K562 (cell line): ENCODE measurements around the gene RHOF. TPM values are rescaled to one million over a fixed set of nuclear protein-coding genes. Genes with fewer than 3 reads are reported as not detected.

Experiments used
- DIDO1 ChIP-seq: fragments of 450-650 bp; IDR thresholded peaks from 2 replicates; pipeline ENCODE4 v1.6.1; 2016; ENCODE audit warnings: low read depth, missing biosample characterization, missing genetic modification characterization
- FOXM1 ChIP-seq, 2 experiments: fragments of 450-650 bp in 1 of 2; sonication (generic) in 1 of 2; formaldehyde crosslinking in 1 of 2; IDR thresholded peaks; 2 replicates each; pipeline versions ENCODE4 v1.6.1 to v1.9.0; 2017 to 2022; ENCODE audit warnings: low read depth in 2 of 2, mild to moderate bottlenecking in 2 of 2, missing genetic modification reagents in 1 of 2, moderate library complexity in 1 of 2
- MXI1 ChIP-seq: IDR thresholded peaks from 2 replicates; pipeline ENCODE4 v1.6.1; 2011; ENCODE audit warnings: low read depth, mild to moderate bottlenecking, improper control_type of control experiment, low read length
- NR2C2 ChIP-seq, 2 experiments: fragments of 200-800 bp in 1 of 2; sonication (Bioruptor generic) in 1 of 2; sonication (generic) in 1 of 2; formaldehyde crosslinking in 1 of 2; IDR thresholded peaks; 2 replicates each; pipeline versions ENCODE4 v1.6.1 to v1.8.0; 2016 to 2022; ENCODE audit warnings: mild to moderate bottlenecking in 1 of 2, missing compliant biosample characterization in 1 of 2, missing genetic modification characterization in 1 of 2, missing genetic modification reagents in 1 of 2
- RBFOX2 ChIP-seq: fragments of 200-400 bp; formaldehyde crosslinking; IDR thresholded peaks from 2 replicates; pipeline ENCODE4 v1.6.1; 2017; ENCODE audit warnings: low read depth, mild to moderate bottlenecking, low read length, moderate library complexity
- RBM22 ChIP-seq: fragments of 200-400 bp; formaldehyde crosslinking; IDR thresholded peaks from 2 replicates; pipeline ENCODE4 v1.6.1; 2018; ENCODE audit warnings: low read length, low read depth; ENCODE audit not compliant: poor library complexity, severe bottlenecking
- RBM34 ChIP-seq: fragments of 200-400 bp; formaldehyde crosslinking; IDR thresholded peaks from 2 replicates; pipeline ENCODE4 v1.6.1; 2018; ENCODE audit warnings: low read length, borderline replicate concordance; ENCODE audit not compliant: insufficient read depth
- SPI1 ChIP-seq: IDR thresholded peaks from 2 replicates; pipeline ENCODE4 v1.6.1; 2011; ENCODE audit warnings: low read depth, low read length, control low read depth, borderline replicate concordance
- ZFX ChIP-seq: sonication (generic); formaldehyde crosslinking; IDR thresholded peaks from 2 replicates; pipeline ENCODE4 v1.8.0; 2022; ENCODE audit warnings: mild to moderate bottlenecking, missing genetic modification reagents, moderate library complexity
- ZNF3 ChIP-seq: fragments of 250-450 bp; sonication (Bioruptor Pico); IDR thresholded peaks from 2 replicates; pipeline ENCODE4 v1.5.0; 2021; ENCODE audit warnings: mild to moderate bottlenecking, moderate library complexity
- ZNF324 ChIP-seq: fragments of 250-450 bp; sonication (Bioruptor Pico); IDR thresholded peaks from 2 replicates; pipeline ENCODE4 v1.4.0; 2020; ENCODE audit warnings: mild to moderate bottlenecking
- polyA plus RNA-seq, 8 experiments: library from polyadenylated mRNA; depleted of rRNA in 4 of 8; stranded (reverse) in 5 of 8; unstranded in 3 of 8; fragments of >200 nt; fragmentation: Nextera tagmentation in 2 of 8; fragmentation: Illumina TruSeq in 1 of 8; extraction: Ambion mirVana in 2 of 8; extraction: Trizol in 1 of 8; gene quantifications; 2 replicates each; pipeline versions ENCODE4 v1.2.1 to v1.2.3, GENCODE V29; 2011 to 2014; ENCODE audit warnings: inconsistent platforms in 1 of 8, missing spikeins in 1 of 8
- total RNA-seq, 7 experiments: library from RNA; depleted of rRNA in 6 of 7; stranded (reverse); fragments of >200 nt in 6 of 7; fragmentation: Illumina TruSeq in 2 of 7; extraction: Trizol in 2 of 7; gene quantifications; 2 replicates each; pipeline versions ENCODE4 v1.2.1 to v1.2.3, GENCODE V29; 2011 to 2021; ENCODE audit warnings: low replicate concordance in 1 of 7
- TF ChIP-seq, protein P1 (sequence below): fragments of 450-650 bp; IDR thresholded peaks from 2 replicates; pipeline ENCODE4 v1.6.1; 2016; ENCODE audit warnings: mild to moderate bottlenecking, moderate library complexity
- TF ChIP-seq, protein P2 (sequence below): fragments of 250-450 bp; sonication (Bioruptor Pico); IDR thresholded peaks from 2 replicates; pipeline ENCODE4 v1.4.0; 2020; ENCODE audit warnings: mild to moderate bottlenecking, moderate library complexity

The RHOF gene
- total and polyA plus RNA-seq, 9 of the 15 experiments (the other 6 are each of a cell fraction or from before 2014, with no cell fraction given): 0.13 to 10.1 (median 4.0) TPM

DNA sequence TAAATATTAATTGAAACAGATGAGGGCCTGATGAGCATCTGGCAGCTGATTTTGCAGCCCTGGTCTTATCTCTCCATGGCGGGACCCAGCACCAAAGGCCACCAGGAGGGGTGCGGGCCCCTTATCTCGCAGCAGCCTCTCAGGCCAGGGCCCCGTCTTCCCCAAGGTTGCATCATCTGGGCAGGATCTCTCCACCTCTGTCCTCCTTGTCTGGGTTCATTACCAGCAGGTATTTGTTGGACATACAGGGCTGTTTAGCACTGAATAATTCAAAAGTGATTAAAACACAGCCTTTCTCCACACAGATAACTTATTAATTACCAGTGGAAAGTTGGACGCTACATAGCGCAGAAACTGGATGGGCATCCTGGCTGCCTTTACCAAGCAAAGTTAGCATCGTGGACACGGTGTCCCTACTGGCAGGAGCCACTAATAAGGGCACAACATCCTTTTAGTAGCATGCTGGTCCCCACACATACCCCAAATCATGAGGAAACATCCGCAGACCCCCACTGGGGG, 55.1 kb downstream of the RHOF start (continued):
- TF ChIP-seq, protein P1, sequence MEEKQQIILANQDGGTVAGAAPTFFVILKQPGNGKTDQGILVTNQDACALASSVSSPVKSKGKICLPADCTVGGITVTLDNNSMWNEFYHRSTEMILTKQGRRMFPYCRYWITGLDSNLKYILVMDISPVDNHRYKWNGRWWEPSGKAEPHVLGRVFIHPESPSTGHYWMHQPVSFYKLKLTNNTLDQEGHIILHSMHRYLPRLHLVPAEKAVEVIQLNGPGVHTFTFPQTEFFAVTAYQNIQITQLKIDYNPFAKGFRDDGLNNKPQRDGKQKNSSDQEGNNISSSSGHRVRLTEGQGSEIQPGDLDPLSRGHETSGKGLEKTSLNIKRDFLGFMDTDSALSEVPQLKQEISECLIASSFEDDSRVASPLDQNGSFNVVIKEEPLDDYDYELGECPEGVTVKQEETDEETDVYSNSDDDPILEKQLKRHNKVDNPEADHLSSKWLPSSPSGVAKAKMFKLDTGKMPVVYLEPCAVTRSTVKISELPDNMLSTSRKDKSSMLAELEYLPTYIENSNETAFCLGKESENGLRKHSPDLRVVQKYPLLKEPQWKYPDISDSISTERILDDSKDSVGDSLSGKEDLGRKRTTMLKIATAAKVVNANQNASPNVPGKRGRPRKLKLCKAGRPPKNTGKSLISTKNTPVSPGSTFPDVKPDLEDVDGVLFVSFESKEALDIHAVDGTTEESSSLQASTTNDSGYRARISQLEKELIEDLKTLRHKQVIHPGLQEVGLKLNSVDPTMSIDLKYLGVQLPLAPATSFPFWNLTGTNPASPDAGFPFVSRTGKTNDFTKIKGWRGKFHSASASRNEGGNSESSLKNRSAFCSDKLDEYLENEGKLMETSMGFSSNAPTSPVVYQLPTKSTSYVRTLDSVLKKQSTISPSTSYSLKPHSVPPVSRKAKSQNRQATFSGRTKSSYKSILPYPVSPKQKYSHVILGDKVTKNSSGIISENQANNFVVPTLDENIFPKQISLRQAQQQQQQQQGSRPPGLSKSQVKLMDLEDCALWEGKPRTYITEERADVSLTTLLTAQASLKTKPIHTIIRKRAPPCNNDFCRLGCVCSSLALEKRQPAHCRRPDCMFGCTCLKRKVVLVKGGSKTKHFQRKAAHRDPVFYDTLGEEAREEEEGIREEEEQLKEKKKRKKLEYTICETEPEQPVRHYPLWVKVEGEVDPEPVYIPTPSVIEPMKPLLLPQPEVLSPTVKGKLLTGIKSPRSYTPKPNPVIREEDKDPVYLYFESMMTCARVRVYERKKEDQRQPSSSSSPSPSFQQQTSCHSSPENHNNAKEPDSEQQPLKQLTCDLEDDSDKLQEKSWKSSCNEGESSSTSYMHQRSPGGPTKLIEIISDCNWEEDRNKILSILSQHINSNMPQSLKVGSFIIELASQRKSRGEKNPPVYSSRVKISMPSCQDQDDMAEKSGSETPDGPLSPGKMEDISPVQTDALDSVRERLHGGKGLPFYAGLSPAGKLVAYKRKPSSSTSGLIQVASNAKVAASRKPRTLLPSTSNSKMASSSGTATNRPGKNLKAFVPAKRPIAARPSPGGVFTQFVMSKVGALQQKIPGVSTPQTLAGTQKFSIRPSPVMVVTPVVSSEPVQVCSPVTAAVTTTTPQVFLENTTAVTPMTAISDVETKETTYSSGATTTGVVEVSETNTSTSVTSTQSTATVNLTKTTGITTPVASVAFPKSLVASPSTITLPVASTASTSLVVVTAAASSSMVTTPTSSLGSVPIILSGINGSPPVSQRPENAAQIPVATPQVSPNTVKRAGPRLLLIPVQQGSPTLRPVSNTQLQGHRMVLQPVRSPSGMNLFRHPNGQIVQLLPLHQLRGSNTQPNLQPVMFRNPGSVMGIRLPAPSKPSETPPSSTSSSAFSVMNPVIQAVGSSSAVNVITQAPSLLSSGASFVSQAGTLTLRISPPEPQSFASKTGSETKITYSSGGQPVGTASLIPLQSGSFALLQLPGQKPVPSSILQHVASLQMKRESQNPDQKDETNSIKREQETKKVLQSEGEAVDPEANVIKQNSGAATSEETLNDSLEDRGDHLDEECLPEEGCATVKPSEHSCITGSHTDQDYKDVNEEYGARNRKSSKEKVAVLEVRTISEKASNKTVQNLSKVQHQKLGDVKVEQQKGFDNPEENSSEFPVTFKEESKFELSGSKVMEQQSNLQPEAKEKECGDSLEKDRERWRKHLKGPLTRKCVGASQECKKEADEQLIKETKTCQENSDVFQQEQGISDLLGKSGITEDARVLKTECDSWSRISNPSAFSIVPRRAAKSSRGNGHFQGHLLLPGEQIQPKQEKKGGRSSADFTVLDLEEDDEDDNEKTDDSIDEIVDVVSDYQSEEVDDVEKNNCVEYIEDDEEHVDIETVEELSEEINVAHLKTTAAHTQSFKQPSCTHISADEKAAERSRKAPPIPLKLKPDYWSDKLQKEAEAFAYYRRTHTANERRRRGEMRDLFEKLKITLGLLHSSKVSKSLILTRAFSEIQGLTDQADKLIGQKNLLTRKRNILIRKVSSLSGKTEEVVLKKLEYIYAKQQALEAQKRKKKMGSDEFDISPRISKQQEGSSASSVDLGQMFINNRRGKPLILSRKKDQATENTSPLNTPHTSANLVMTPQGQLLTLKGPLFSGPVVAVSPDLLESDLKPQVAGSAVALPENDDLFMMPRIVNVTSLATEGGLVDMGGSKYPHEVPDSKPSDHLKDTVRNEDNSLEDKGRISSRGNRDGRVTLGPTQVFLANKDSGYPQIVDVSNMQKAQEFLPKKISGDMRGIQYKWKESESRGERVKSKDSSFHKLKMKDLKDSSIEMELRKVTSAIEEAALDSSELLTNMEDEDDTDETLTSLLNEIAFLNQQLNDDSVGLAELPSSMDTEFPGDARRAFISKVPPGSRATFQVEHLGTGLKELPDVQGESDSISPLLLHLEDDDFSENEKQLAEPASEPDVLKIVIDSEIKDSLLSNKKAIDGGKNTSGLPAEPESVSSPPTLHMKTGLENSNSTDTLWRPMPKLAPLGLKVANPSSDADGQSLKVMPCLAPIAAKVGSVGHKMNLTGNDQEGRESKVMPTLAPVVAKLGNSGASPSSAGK: no peak; the same call in 1 of the 2 replicates
- TF ChIP-seq NR2C2 (CRISPR knock-in tag; IDR thresholded peaks at IDR 0.05): no peak
- peak; percentile 45; the same call in 1 of the 2 replicates for TF ChIP-seq NR2C2 (tag; IDR thresholded peaks at IDR 0.05)
- no peak for TF ChIP-seq RBM34
- TF ChIP-seq RBM22: no peak
- no peak for TF ChIP-seq ZNF324 (CRISPR knock-in tag)
- peak; percentile 56 for TF ChIP-seq ZFX (CRISPR knock-in tag)
- TF ChIP-seq, protein P2, sequence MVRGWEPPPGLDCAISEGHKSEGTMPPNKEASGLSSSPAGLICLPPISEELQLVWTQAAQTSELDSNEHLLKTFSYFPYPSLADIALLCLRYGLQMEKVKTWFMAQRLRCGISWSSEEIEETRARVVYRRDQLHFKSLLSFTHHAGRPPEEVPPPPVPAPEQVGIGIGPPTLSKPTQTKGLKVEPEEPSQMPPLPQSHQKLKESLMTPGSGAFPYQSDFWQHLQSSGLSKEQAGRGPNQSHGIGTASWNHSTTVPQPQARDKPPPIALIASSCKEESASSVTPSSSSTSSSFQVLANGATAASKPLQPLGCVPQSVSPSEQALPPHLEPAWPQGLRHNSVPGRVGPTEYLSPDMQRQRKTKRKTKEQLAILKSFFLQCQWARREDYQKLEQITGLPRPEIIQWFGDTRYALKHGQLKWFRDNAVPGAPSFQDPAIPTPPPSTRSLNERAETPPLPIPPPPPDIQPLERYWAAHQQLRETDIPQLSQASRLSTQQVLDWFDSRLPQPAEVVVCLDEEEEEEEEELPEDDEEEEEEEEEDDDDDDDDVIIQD: no peak
- TF ChIP-seq FOXM1 (IDR thresholded peaks at IDR 0.05; ENCODE audit: low read depth): peak; percentile 72
- TF ChIP-seq FOXM1 (CRISPR knock-in tag; IDR thresholded peaks at IDR 0.05; ENCODE audit: low read depth): no peak
- TF ChIP-seq ZNF3: no peak
- TF ChIP-seq MXI1: no peak
- TF ChIP-seq SPI1: no peak
- no peak for TF ChIP-seq DIDO1 (tag)
- TF ChIP-seq RBFOX2: peak; percentile 45; the same call in 1 of the 2 replicates
